Measurements from ENCODE around the gene IL11. TPM values are rescaled to one million over a fixed set of nuclear protein-coding genes. Genes with fewer than 3 reads are reported as not detected.

Gene IL11
- total and polyA plus RNA-seq, 2 of the 13 experiments (the other 11 are each of a cell fraction or from before 2014, with no cell fraction given): 2.5 to 2.9 TPM

DNA sequence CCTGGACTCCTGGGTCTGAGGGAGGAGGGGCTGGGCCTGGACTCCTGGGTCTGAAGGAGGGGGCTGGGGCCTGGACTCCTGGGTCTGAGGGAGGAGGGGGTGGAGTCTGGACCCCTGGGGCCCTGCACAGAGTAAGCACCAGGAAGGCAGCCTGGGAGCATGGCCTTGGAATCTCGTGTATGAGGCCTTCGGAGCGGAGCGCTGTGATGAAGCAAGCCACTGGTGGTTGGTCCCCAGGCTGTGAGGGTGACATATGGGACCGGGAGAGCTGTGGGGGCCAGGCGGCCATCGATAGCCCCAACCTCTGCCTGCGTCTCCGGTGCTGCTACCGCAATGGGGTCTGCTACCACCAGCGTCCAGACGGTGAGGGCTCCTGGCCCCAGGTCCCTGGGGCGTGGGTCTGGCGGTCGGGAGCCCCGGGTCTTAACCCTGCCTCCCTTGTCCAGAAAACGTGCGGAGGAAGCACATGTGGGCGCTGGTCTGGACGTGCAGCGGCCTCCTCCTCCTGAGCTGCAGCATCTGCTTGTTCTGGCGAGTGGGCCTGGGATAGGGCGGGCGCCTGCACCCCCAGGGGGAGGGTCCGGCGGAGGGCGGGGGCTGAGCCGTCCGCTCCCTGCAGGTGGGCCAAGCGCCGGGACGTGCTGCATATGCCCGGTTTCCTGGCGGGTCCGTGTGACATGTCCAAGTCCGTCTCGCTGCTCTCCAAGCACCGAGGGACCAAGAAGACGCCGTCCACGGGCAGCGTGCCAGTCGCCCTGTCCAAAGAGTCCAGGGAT lies 7.3 kb upstream of the IL11 start (continued):
- no peak for TF ChIP-seq NFE2L1 (CRISPR knock-in tag; IDR thresholded peaks at IDR 0.05; ENCODE audit: borderline replicate concordance)
- TF ChIP-seq PTBP1 (IDR thresholded peaks at IDR 0.05; ENCODE audit: low read depth, low read length, poor library complexity, severe bottlenecking): no peak
- TF ChIP-seq ZNF17 (CRISPR knock-in tag; IDR thresholded peaks at IDR 0.05): no peak
- 0 out of 2 replicates have a peak, but pooled peaks have one; percentile 38 for TF ChIP-seq ZNF766 (CRISPR knock-in tag; IDR thresholded peaks at IDR 0.05; ENCODE audit: borderline replicate concordance)
- no peak for TF ChIP-seq ZNF101 (CRISPR knock-in tag; IDR thresholded peaks at IDR 0.05; ENCODE audit: borderline replicate concordance, low read depth)
- no peak for TF ChIP-seq POLR2G (IDR thresholded peaks at IDR 0.05; ENCODE audit: low read depth, low read length)
- no peak for TF ChIP-seq ESRRA (CRISPR knock-in tag; IDR thresholded peaks at IDR 0.05; ENCODE audit: low read depth)
- TF ChIP-seq KLF12 (CRISPR knock-in tag; IDR thresholded peaks at IDR 0.05; ENCODE audit: borderline replicate concordance): no peak
- TF ChIP-seq, protein P1, sequence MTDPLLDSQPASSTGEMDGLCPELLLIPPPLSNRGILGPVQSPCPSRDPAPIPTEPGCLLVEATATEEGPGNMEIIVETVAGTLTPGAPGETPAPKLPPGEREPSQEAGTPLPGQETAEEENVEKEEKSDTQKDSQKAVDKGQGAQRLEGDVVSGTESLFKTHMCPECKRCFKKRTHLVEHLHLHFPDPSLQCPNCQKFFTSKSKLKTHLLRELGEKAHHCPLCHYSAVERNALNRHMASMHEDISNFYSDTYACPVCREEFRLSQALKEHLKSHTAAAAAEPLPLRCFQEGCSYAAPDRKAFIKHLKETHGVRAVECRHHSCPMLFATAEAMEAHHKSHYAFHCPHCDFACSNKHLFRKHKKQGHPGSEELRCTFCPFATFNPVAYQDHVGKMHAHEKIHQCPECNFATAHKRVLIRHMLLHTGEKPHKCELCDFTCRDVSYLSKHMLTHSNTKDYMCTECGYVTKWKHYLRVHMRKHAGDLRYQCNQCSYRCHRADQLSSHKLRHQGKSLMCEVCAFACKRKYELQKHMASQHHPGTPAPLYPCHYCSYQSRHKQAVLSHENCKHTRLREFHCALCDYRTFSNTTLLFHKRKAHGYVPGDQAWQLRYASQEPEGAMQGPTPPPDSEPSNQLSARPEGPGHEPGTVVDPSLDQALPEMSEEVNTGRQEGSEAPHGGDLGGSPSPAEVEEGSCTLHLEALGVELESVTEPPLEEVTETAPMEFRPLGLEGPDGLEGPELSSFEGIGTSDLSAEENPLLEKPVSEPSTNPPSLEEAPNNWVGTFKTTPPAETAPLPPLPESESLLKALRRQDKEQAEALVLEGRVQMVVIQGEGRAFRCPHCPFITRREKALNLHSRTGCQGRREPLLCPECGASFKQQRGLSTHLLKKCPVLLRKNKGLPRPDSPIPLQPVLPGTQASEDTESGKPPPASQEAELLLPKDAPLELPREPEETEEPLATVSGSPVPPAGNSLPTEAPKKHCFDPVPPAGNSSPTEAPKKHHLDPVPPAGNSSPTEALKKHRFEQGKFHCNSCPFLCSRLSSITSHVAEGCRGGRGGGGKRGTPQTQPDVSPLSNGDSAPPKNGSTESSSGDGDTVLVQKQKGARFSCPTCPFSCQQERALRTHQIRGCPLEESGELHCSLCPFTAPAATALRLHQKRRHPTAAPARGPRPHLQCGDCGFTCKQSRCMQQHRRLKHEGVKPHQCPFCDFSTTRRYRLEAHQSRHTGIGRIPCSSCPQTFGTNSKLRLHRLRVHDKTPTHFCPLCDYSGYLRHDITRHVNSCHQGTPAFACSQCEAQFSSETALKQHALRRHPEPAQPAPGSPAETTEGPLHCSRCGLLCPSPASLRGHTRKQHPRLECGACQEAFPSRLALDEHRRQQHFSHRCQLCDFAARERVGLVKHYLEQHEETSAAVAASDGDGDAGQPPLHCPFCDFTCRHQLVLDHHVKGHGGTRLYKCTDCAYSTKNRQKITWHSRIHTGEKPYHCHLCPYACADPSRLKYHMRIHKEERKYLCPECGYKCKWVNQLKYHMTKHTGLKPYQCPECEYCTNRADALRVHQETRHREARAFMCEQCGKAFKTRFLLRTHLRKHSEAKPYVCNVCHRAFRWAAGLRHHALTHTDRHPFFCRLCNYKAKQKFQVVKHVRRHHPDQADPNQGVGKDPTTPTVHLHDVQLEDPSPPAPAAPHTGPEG (CRISPR knock-in tag; IDR thresholded peaks at IDR 0.05): no peak
- TF ChIP-seq, protein P2, sequence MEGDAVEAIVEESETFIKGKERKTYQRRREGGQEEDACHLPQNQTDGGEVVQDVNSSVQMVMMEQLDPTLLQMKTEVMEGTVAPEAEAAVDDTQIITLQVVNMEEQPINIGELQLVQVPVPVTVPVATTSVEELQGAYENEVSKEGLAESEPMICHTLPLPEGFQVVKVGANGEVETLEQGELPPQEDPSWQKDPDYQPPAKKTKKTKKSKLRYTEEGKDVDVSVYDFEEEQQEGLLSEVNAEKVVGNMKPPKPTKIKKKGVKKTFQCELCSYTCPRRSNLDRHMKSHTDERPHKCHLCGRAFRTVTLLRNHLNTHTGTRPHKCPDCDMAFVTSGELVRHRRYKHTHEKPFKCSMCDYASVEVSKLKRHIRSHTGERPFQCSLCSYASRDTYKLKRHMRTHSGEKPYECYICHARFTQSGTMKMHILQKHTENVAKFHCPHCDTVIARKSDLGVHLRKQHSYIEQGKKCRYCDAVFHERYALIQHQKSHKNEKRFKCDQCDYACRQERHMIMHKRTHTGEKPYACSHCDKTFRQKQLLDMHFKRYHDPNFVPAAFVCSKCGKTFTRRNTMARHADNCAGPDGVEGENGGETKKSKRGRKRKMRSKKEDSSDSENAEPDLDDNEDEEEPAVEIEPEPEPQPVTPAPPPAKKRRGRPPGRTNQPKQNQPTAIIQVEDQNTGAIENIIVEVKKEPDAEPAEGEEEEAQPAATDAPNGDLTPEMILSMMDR (CRISPR knock-in tag; IDR thresholded peaks at IDR 0.05): no peak
- no peak for TF ChIP-seq SNAPC2 (CRISPR knock-in tag; IDR thresholded peaks at IDR 0.05)
- TF ChIP-seq ZNF768 (CRISPR knock-in tag; IDR thresholded peaks at IDR 0.05): 0 out of 2 replicates have a peak, but pooled peaks have one; percentile 7
- TF ChIP-seq TCF7 (IDR thresholded peaks at IDR 0.05; ENCODE audit: low read depth): no peak
- TF ChIP-seq ZNF552 (CRISPR knock-in tag; IDR thresholded peaks at IDR 0.05; ENCODE audit: borderline replicate concordance): no peak
- TF ChIP-seq ZNF773 (CRISPR knock-in tag; IDR thresholded peaks at IDR 0.05; ENCODE audit: borderline replicate concordance): no peak
- TF ChIP-seq, protein P3, sequence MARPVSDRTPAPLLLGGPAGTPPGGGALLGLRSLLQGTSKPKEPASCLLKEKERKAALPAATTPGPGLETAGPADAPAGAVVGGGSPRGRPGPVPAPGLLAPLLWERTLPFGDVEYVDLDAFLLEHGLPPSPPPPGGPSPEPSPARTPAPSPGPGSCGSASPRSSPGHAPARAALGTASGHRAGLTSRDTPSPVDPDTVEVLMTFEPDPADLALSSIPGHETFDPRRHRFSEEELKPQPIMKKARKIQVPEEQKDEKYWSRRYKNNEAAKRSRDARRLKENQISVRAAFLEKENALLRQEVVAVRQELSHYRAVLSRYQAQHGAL (CRISPR knock-in tag; IDR thresholded peaks at IDR 0.05; ENCODE audit: not compliant biosample characterization): no peak
- TF ChIP-seq CHD4 (IDR thresholded peaks at IDR 0.05; ENCODE audit: borderline replicate concordance, low read length): no peak
- no peak for TF ChIP-seq ZNF256 (CRISPR knock-in tag; conservative IDR thresholded peaks at IDR 0.05)
- no peak for TF ChIP-seq ZNF781 (CRISPR knock-in tag; IDR thresholded peaks at IDR 0.05; ENCODE audit: borderline replicate concordance, not compliant biosample characterization)
- TF ChIP-seq ZNF160 (CRISPR knock-in tag; IDR thresholded peaks at IDR 0.05): no peak
- TF ChIP-seq THYN1 (CRISPR knock-in tag; IDR thresholded peaks at IDR 0.05; ENCODE audit: borderline replicate concordance, low read depth): no peak
